ENCODE measurements around the gene ADRA2C. TPM values are rescaled to one million over a fixed set of nuclear protein-coding genes. Genes with fewer than 3 reads are reported as not detected.

The ADRA2C gene
- total RNA-seq, 1 experiment from 2014 or later = not detected

GRCh38 chr4:3744901-3745300 is 21.3 kb upstream of the ADRA2C start:
- H3K9me3 ChIP-seq (ENCODE audit: insufficient read depth, low read depth) = no peaks in the 10 kb centered on the region
- H3K4me1 ChIP-seq (replicated peaks; ENCODE audit: insufficient read depth) = no peaks in the 10 kb centered on the region
- H3K4me3 ChIP-seq = no peak overlapping the region
- H3K4me2 ChIP-seq = no peak overlapping the region
- ChIA-PET CTCF (no interaction called here), POLR2A (ENCODE audit: unreplicated experiment) (interaction anchor here (0.6 kb wide), 1 partner anchor 210 kb away, joined by 5 read pairs; no protein-coding TSS in a partner anchor)
- no peaks in the 10 kb centered on the region for H3K9me2 ChIP-seq (ENCODE audit: insufficient read depth)
- intact Hi-C loops (cut with micrococcal nuclease; ENCODE audit: unreplicated experiment) = no loop called here
- no peak overlapping the region for H2AFZ ChIP-seq
- H3K27me3 ChIP-seq (ENCODE audit: insufficient read depth, low read depth) = peaks cover 88% of the 10 kb centered on the region
- no peak for DNase-seq
- no peak for TF ChIP-seq EZH2 (IDR thresholded peaks at IDR 0.05; ENCODE audit: low read depth)
- no peak for TF ChIP-seq CTCF (conservative IDR thresholded peaks at IDR 0.05)
- no peaks in the 10 kb centered on the region for H3K36me3 ChIP-seq (ENCODE audit: low read depth)
- H3F3A ChIP-seq (ENCODE audit: insufficient read depth, low read depth) = no peaks in the 10 kb centered on the region
- H3K27ac ChIP-seq = no peak overlapping the region
- no peaks in the 10 kb centered on the region for H3K79me2 ChIP-seq (ENCODE audit: low read depth)
- H4K20me1 ChIP-seq (ENCODE audit: insufficient read depth) = no peaks in the 10 kb centered on the region
- BruUV-seq (replicated peaks) = no TSS peak

- no peak overlapping the region for H3K4me3 ChIP-seq
- no peaks in the 10 kb centered on the region for H3K79me2 ChIP-seq (ENCODE audit: low read depth)
- H3K4me2 ChIP-seq = no peak overlapping the region
- no peaks in the 10 kb centered on the region for H3K4me1 ChIP-seq (replicated peaks; ENCODE audit: insufficient read depth)
- TF ChIP-seq EZH2 (IDR thresholded peaks at IDR 0.05; ENCODE audit: low read depth) = no peak
- TF ChIP-seq CTCF (conservative IDR thresholded peaks at IDR 0.05) = no peak
- H3K9me2 ChIP-seq (ENCODE audit: insufficient read depth) = no peaks in the 10 kb centered on the region
- H3K27ac ChIP-seq = no peak overlapping the region
- H4K20me1 ChIP-seq (ENCODE audit: insufficient read depth) = no peaks in the 10 kb centered on the region
- H2AFZ ChIP-seq = no peak overlapping the region
- peaks cover 88% of the 10 kb centered on the region for H3K27me3 ChIP-seq (ENCODE audit: insufficient read depth, low read depth)
- CTCF ChIA-PET = no interaction called here
- no peaks in the 10 kb centered on the region for H3K9me3 ChIP-seq (ENCODE audit: insufficient read depth, low read depth)
- DNase-seq = no peak
- intact Hi-C loops (cut with micrococcal nuclease; ENCODE audit: unreplicated experiment) = no loop called here
- no peaks in the 10 kb centered on the region for H3K36me3 ChIP-seq (ENCODE audit: low read depth)
- BruUV-seq (replicated peaks) = no TSS peak
- no peaks in the 10 kb centered on the region for H3F3A ChIP-seq (ENCODE audit: insufficient read depth, low read depth)
- POLR2A ChIA-PET (ENCODE audit: unreplicated experiment) = no interaction called here
Observed at GRCh38 chr4:3745886-3746656, 20.1 kb upstream of the ADRA2C start.

- H3K36me3 ChIP-seq (ENCODE audit: low read depth) = no peaks in the 10 kb centered on the region
- no TSS peak for BruUV-seq (replicated peaks)
- H3K27ac ChIP-seq = no peak overlapping the region
- H3K9me2 ChIP-seq (ENCODE audit: insufficient read depth) = no peaks in the 10 kb centered on the region
- no peak overlapping the region for H3K4me3 ChIP-seq
- H2AFZ ChIP-seq = no peak overlapping the region
- DNase-seq = no peak
- intact Hi-C loops (cut with micrococcal nuclease; ENCODE audit: unreplicated experiment) = no loop called here
- no peaks in the 10 kb centered on the region for H4K20me1 ChIP-seq (ENCODE audit: insufficient read depth)
- H3K79me2 ChIP-seq (ENCODE audit: low read depth) = no peaks in the 10 kb centered on the region
- no peak; the same call in 1 of the 2 replicates for TF ChIP-seq CTCF (conservative IDR thresholded peaks at IDR 0.05)
- no peak for TF ChIP-seq EZH2 (IDR thresholded peaks at IDR 0.05; ENCODE audit: low read depth)
- H3K4me2 ChIP-seq = no peak overlapping the region
- peaks cover 89% of the 10 kb centered on the region for H3K27me3 ChIP-seq (ENCODE audit: insufficient read depth, low read depth)
- H3K4me1 ChIP-seq (replicated peaks; ENCODE audit: insufficient read depth) = no peaks in the 10 kb centered on the region
- CTCF ChIA-PET = no interaction called here
- no peaks in the 10 kb centered on the region for H3F3A ChIP-seq (ENCODE audit: insufficient read depth, low read depth)
- POLR2A ChIA-PET (ENCODE audit: unreplicated experiment) = interaction anchor here (0.7 kb wide), 1 partner anchor 45 kb away, joined by 4 read pairs; no protein-coding TSS in a partner anchor
- no peaks in the 10 kb centered on the region for H3K9me3 ChIP-seq (ENCODE audit: insufficient read depth, low read depth)
Observed at GRCh38 chr4:3746701-3747580, 19.2 kb upstream of the ADRA2C start.
